Fibroblast of lung (primary cell): ENCODE data around the gene MDK.

Source experiments
- EZH2 ChIP-seq: IDR thresholded peaks from 2 replicates; pipeline ENCODE4 v1.5.1; 2012; ENCODE audit warnings: low read length, control low read depth, mild to moderate bottlenecking; ENCODE audit errors: missing control alignments
- TF ChIP-seq, protein P1 (sequence below), 2 donors: IDR thresholded peaks in 1 of 2; conservative IDR thresholded peaks in 1 of 2; 1 replicate in 1 of 2; 2 replicates in 1 of 2; pipeline ENCODE4 v1.5.1; 2011 to 2012; ENCODE audit warnings: low read length in 2 of 2, control low read depth in 1 of 2, inconsistent platforms in 1 of 2, low read depth in 1 of 2, mild to moderate bottlenecking in 1 of 2

GRCh38 chr11:46381048-46381818 is at the start of gene MDK:
- TF ChIP-seq, protein P1, sequence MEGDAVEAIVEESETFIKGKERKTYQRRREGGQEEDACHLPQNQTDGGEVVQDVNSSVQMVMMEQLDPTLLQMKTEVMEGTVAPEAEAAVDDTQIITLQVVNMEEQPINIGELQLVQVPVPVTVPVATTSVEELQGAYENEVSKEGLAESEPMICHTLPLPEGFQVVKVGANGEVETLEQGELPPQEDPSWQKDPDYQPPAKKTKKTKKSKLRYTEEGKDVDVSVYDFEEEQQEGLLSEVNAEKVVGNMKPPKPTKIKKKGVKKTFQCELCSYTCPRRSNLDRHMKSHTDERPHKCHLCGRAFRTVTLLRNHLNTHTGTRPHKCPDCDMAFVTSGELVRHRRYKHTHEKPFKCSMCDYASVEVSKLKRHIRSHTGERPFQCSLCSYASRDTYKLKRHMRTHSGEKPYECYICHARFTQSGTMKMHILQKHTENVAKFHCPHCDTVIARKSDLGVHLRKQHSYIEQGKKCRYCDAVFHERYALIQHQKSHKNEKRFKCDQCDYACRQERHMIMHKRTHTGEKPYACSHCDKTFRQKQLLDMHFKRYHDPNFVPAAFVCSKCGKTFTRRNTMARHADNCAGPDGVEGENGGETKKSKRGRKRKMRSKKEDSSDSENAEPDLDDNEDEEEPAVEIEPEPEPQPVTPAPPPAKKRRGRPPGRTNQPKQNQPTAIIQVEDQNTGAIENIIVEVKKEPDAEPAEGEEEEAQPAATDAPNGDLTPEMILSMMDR (conservative IDR thresholded peaks at IDR 0.05 in 1 of 2, IDR thresholded peaks at IDR 0.05 in 1 of 2; ENCODE audit: low read depth in 1 of 2, low read length in 2 of 2) = no peak
- TF ChIP-seq EZH2 = no peak
